Stimulated activated CD4-positive, alpha-beta T cell treated with anti-CD3 and anti-CD28 coated beads, Interleukin-2, amount 100 ng/mL, for 48 hours (primary cell): ENCODE data around the gene PPFIBP1.
"Not testable (repeated sequence)": the region's sequence is repeated elsewhere in the genome, so short reads cannot be mapped to it uniquely, and the experiment has no call there.

Source experiments
- DNase-seq, 2 donors: peaks; one replicate each; pipeline ENCODE4 v3.0.0-alpha.2; 2020

PPFIBP1 gene

GRCh38 chr12:27595231-27595642 is 71.2 kb downstream of the PPFIBP1 start:
- DNase-seq, result no peak

GRCh38 chr12:27598866-27599265 is 74.9 kb downstream of the PPFIBP1 start:
- DNase-seq, result not testable (repeated sequence)

- DNase-seq, result not testable (repeated sequence)
Observed at GRCh38 chr12:27601056-27601828, 77.2 kb downstream of the PPFIBP1 start.

- DNase-seq, result no peak
Observed at GRCh38 chr12:27602516-27602915, 78.5 kb downstream of the PPFIBP1 start.

GRCh38 chr12:27604431-27604830 is 80.4 kb downstream of the PPFIBP1 start:
- no peak for DNase-seq

GRCh38 chr12:27606986-27607385 is 83.0 kb downstream of the PPFIBP1 start:
- no peak for DNase-seq

GRCh38 chr12:27607591-27607990 is 83.6 kb downstream of the PPFIBP1 start:
- no peak for DNase-seq

GRCh38 chr12:27608890-27609289 is 84.9 kb downstream of the PPFIBP1 start:
- DNase-seq, result no peak

- no peak for DNase-seq
Observed at GRCh38 chr12:27610374-27610773, 86.4 kb downstream of the PPFIBP1 start.

GRCh38 chr12:27614386-27614785 is 90.4 kb downstream of the PPFIBP1 start:
- no peak for DNase-seq

GRCh38 chr12:27614866-27615265 is 90.9 kb downstream of the PPFIBP1 start:
- DNase-seq, result no peak

GRCh38 chr12:27615331-27615891 is 91.4 kb downstream of the PPFIBP1 start:
- DNase-seq, result no peak

GRCh38 chr12:27616356-27617142 is 92.5 kb downstream of the PPFIBP1 start:
- no peak for DNase-seq

- DNase-seq, result no peak
Observed at GRCh38 chr12:27618836-27619235, 94.8 kb downstream of the PPFIBP1 start.

GRCh38 chr12:27619308-27619707 is 95.3 kb downstream of the PPFIBP1 start:
- no peak for DNase-seq

GRCh38 chr12:27620121-27620520 is 96.1 kb downstream of the PPFIBP1 start:
- no peak for DNase-seq

- no peak for DNase-seq
Observed at GRCh38 chr12:27622436-27623195, 98.6 kb downstream of the PPFIBP1 start.

- no peak for DNase-seq
Observed at GRCh38 chr12:27623645-27624044, 99.6 kb downstream of the PPFIBP1 start.

- no peak for DNase-seq
Observed at GRCh38 chr12:27624586-27624985, 100.6 kb downstream of the PPFIBP1 start.

GRCh38 chr12:27627123-27627852 is 103.3 kb downstream of the PPFIBP1 start:
- DNase-seq, result no peak

GRCh38 chr12:27627853-27628469 is 104.0 kb downstream of the PPFIBP1 start:
- not testable (repeated sequence) for DNase-seq

GRCh38 chr12:27630219-27630618 is 106.2 kb downstream of the PPFIBP1 start:
- not testable (repeated sequence) for DNase-seq
